ENCODE results near the gene PI4K2A.

DNA sequence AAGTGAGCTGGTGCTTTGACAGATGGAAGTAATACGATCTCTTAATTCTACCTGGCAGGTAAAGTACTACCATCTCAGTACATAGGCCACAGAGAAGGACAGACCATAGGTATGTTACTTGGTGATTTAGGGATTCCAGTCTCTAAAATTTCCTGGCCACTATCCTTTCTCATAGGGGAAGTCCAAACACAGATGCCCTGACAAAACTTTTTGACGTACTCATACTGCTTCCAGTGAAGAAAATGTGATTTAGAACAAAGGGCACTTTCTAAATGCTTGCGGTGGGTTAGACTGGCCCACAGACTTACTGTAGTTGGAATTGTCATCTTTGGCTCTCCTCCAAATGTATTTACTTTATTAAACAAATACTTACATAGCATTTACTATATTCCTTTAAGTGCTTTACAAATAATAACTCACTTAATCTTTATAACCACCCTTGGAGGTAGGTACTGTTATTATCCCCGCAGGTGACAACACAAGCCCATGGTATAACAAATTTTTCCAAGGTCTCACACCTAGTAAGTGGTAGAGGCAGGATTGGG is 3.0 kb downstream of the PI4K2A start:
- TF ChIP-seq, protein P1, sequence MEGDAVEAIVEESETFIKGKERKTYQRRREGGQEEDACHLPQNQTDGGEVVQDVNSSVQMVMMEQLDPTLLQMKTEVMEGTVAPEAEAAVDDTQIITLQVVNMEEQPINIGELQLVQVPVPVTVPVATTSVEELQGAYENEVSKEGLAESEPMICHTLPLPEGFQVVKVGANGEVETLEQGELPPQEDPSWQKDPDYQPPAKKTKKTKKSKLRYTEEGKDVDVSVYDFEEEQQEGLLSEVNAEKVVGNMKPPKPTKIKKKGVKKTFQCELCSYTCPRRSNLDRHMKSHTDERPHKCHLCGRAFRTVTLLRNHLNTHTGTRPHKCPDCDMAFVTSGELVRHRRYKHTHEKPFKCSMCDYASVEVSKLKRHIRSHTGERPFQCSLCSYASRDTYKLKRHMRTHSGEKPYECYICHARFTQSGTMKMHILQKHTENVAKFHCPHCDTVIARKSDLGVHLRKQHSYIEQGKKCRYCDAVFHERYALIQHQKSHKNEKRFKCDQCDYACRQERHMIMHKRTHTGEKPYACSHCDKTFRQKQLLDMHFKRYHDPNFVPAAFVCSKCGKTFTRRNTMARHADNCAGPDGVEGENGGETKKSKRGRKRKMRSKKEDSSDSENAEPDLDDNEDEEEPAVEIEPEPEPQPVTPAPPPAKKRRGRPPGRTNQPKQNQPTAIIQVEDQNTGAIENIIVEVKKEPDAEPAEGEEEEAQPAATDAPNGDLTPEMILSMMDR (conservative IDR thresholded peaks at IDR 0.05 in 1 of 2, IDR thresholded peaks at IDR 0.05 in 1 of 2; ENCODE audit: low read depth in 1 of 2, low read length in 2 of 2), result no peak
- no peak for TF ChIP-seq EZH2 (IDR thresholded peaks at IDR 0.05; ENCODE audit: low read length, missing control alignments)

Data from fibroblast of lung (primary cell).